SK-N-SH treated with all-trans-retinoic acid at 6 μM for 48 hours (cell line): ENCODE measurements around the gene SAE1.

ENCODE experiments used
- ATAC-seq: fragments of 200-7000 bp; cut with Tn5 transposase; 3 replicates; pipeline ENCODE4 v1.9.1; 2020; ENCODE audit warnings: mild to moderate bottlenecking, moderate library complexity
- CREB5 ChIP-seq: fragments of 250-450 bp; sonication (Bioruptor Pico); IDR thresholded peaks from 2 replicates; pipeline ENCODE4 v1.5.1; 2020; ENCODE audit warnings: low read depth, mild to moderate bottlenecking, moderate library complexity
- CSDC2 ChIP-seq: fragments of 250-450 bp; sonication (Bioruptor Pico); IDR thresholded peaks from 2 replicates; pipeline ENCODE4 v1.5.0; 2020; ENCODE audit warnings: mild to moderate bottlenecking, moderate library complexity
- CSRNP3 ChIP-seq: fragments of 250-450 bp; sonication (Bioruptor Pico); IDR thresholded peaks from 2 replicates; pipeline ENCODE4 v1.5.1; 2021; ENCODE audit warnings: mild to moderate bottlenecking, moderate library complexity
- ESRRG ChIP-seq: fragments of 250-450 bp; sonication (Bioruptor Pico); IDR thresholded peaks from 2 replicates; pipeline ENCODE4 v1.6.1; 2021; ENCODE audit warnings: mild to moderate bottlenecking
- ISL1 ChIP-seq: fragments of 250-450 bp; sonication (Bioruptor Pico); IDR thresholded peaks from 2 replicates; pipeline ENCODE4 v2.1.2; 2022; ENCODE audit warnings: mild to moderate bottlenecking, moderate library complexity
- OSR1 ChIP-seq: fragments of 250-450 bp; sonication (Bioruptor Pico); IDR thresholded peaks from 2 replicates; pipeline ENCODE4 v1.8.0; 2022; ENCODE audit warnings: moderate library complexity, mild to moderate bottlenecking, inconsistent platforms
- PATZ1 ChIP-seq: fragments of 250-450 bp; sonication (Bioruptor Pico); IDR thresholded peaks from 2 replicates; pipeline ENCODE4 v1.8.0; 2020; ENCODE audit warnings: mild to moderate bottlenecking, moderate library complexity, borderline replicate concordance
- POU6F1 ChIP-seq: fragments of 250-450 bp; sonication (Bioruptor Pico); IDR thresholded peaks from 2 replicates; pipeline ENCODE4 v1.8.0; 2021; ENCODE audit warnings: low read depth, mild to moderate bottlenecking, moderate library complexity, borderline replicate concordance
- RARB ChIP-seq: fragments of 250-450 bp; sonication (Bioruptor Pico); IDR thresholded peaks from 2 replicates; pipeline ENCODE4 v1.8.0; 2021; ENCODE audit warnings: mild to moderate bottlenecking, moderate library complexity
- SNAI2 ChIP-seq: fragments of 250-450 bp; sonication (Bioruptor Pico); IDR thresholded peaks from 2 replicates; pipeline ENCODE4 v1.5.0; 2020; ENCODE audit warnings: mild to moderate bottlenecking, moderate library complexity
- TSHZ2 ChIP-seq: fragments of 250-450 bp; sonication (Bioruptor Pico); IDR thresholded peaks from 2 replicates; pipeline ENCODE4 v1.5.0; 2020; ENCODE audit warnings: mild to moderate bottlenecking, moderate library complexity
- ZFP3 ChIP-seq: fragments of 250-450 bp; sonication (Bioruptor Pico); IDR thresholded peaks from 2 replicates; pipeline ENCODE4 v1.5.0; 2020; ENCODE audit warnings: mild to moderate bottlenecking, moderate library complexity
- ZFP30 ChIP-seq: fragments of 450-650 bp; formaldehyde crosslinking; IDR thresholded peaks from 2 replicates; pipeline ENCODE4 v1.5.0; 2022; ENCODE audit warnings: mild to moderate bottlenecking, moderate library complexity

SAE1 gene

GRCh38 chr19:47112166-47112996 lies 18.3 kb upstream of the SAE1 start:
- ATAC-seq = peak; percentile 45

DNA sequence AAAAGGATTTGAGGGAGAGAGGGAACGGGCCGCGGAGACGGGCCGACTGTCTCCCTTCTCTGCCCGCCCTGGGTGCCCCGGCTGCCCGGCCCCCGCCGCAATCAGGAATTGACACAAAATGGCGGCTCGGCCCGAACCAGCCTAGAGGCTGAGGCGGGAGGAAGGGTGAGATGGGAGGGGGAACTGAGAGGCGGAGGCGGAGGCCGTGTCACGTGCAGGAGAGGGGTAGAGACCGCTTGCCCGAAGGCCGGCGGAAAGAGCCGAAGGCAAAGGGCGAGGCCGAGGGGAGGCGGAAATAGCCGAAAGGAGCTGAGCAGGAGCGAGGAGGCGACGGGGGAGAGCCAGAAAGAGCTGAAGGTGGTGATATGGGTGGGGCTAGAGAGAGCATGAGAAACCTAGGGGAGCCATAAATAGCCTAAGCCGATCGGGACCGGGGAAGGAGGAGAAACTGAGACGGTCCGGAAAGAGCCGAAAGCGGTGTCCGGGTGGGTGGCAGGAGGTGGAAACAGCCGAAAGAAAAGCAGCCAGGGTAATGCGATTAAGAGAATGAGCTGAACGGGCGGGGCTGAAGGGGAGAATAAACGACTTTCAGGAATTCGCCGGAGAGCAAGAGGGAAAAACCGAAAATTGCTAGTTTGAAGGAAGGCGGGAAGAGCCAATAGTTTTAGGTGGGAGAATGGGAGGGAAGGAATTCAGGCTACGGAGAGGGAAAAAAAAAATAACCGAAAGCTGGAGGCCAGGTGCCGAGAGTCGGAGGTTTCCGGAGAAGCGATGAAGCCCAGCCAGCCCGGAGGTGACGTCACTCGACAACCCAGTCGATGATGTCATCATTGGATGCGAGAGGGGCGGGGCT lies 17.4 kb upstream of the SAE1 start, which contains the start of gene ZC3H4:
Gene ZC3H4, minus strand, starts transcription at position 780 of the 853 bp plus-strand sequence. CDS start 1,192 bp downstream, outside the sequence.
- peak; percentile 92 for ATAC-seq
- peak; percentile 51; the same call in 1 of the 2 replicates for TF ChIP-seq ZFP30 (CRISPR knock-in tag)
- peak; percentile 91; the same call in 1 of the 2 replicates for TF ChIP-seq SNAI2 (CRISPR knock-in tag)
- TF ChIP-seq RARB = no peak
- peak; percentile 39; the same call in 1 of the 2 replicates for TF ChIP-seq TSHZ2 (CRISPR knock-in tag)
- TF ChIP-seq OSR1 (CRISPR knock-in tag) = no peak
- TF ChIP-seq CREB5 (CRISPR knock-in tag) = peak; percentile 81
- TF ChIP-seq CSDC2 (CRISPR knock-in tag) = peak; percentile 86
- no peak for TF ChIP-seq ISL1 (CRISPR knock-in tag)
- TF ChIP-seq ZFP3 (CRISPR knock-in tag) = 0 out of 2 replicates have a peak, but pooled peaks have one; percentile 22
- no peak for TF ChIP-seq ESRRG (CRISPR knock-in tag)

More at GRCh38 chr19:47112166-47112996, 18.3 kb upstream of the SAE1 start:
- peak; percentile 27; the same call in 1 of the 2 replicates for TF ChIP-seq RARB
- 0 out of 2 replicates have a peak, but pooled peaks have one; percentile 34 for TF ChIP-seq ZFP3 (CRISPR knock-in tag)
- no peak for TF ChIP-seq POU6F1 (CRISPR knock-in tag)
- TF ChIP-seq SNAI2 (CRISPR knock-in tag) = no peak
- no peak for TF ChIP-seq TSHZ2 (CRISPR knock-in tag)
- TF ChIP-seq ESRRG (CRISPR knock-in tag) = no peak
- peak; percentile 91 for TF ChIP-seq PATZ1 (CRISPR knock-in tag)
- TF ChIP-seq CSRNP3 (CRISPR knock-in tag) = 0 out of 2 replicates have a peak, but pooled peaks have one; percentile 25
- TF ChIP-seq CSDC2 (CRISPR knock-in tag) = peak; percentile 68; the same call in 1 of the 2 replicates
